Neural crest cell (in vitro differentiated cells): ENCODE results near the gene ABCB6. TPM values are rescaled to one million over a fixed set of nuclear protein-coding genes. Genes with fewer than 3 reads are reported as not detected.

Experiments used
- DNase-seq: peaks from one replicate; pipeline ENCODE4 v3.0.0; 2021; ENCODE audit warnings: low read depth, mixed read lengths, low spot score
- H3K27ac Mint-ChIP-seq: one replicate; pipeline ENCODE4 v1.8.0; 2021; ENCODE audit warnings: mild to moderate bottlenecking, mixed read lengths; ENCODE audit not compliant: unreplicated experiment
- H3K27me3 Mint-ChIP-seq: 2 replicates; pipeline ENCODE4 v1.8.0; 2021; ENCODE audit warnings: low read depth, mild to moderate bottlenecking, mixed read lengths
- H3K36me3 Mint-ChIP-seq: 2 replicates; pipeline ENCODE4 v1.8.0; 2021; ENCODE audit warnings: low read depth, mild to moderate bottlenecking, mixed read lengths
- H3K4me1 Mint-ChIP-seq: 2 replicates; pipeline ENCODE4 v1.8.0; 2021; ENCODE audit warnings: mixed read lengths
- H3K4me3 Mint-ChIP-seq: one replicate; pipeline ENCODE4 v1.8.0; 2021; ENCODE audit warnings: mild to moderate bottlenecking, mixed read lengths
- H3K9me3 Mint-ChIP-seq: 2 replicates; pipeline ENCODE4 v1.8.0; 2021; ENCODE audit warnings: mixed read lengths
- total RNA-seq: library from RNA; stranded (reverse); gene quantifications from 2 replicates; pipeline ENCODE4 v1.2.1, GENCODE V29; 2021
- TF ChIP-seq, protein P1 (sequence below): fragments of 200-600 bp; sonication (generic); conservative IDR thresholded peaks from 2 replicates; pipeline ENCODE4 v1.5.0; 2021; ENCODE audit warnings: antibody characterized with exemption, mild to moderate bottlenecking

The ABCB6 gene
- total RNA-seq, 1 donor from 2014 or later: 39.1 TPM

DNA sequence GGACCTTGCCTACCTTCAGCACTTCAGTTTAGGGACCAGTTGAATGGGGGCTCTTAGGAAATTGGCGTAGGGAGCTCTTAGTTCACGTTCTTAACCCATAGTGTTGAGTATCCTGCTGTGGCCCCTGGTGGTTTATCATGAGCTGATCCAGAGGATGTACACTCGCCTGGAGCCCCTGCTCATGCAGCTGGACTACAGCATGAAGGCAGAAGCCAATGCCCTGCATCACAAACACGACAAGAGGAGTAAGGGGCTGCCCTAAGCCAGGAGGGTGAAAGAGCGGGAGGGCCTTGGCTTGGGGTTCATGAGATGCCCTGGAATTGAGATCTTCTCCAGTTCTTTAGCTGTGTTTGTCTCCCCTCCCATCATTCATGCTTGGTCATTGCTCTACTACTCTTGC is 37.8 kb downstream of the ABCB6 start:
- DNase-seq: no peak
- Mint-ChIP-seq H3K4me1 (peaks cover 21% of the 10 kb centered on the region), H3K36me3 (peaks cover 6% of the 10 kb centered on the region), H3K27ac (no peak overlapping the region), H3K9me3 (no peaks in the 10 kb centered on the region), H3K4me3 (peak overlapping the region; percentile 89), H3K27me3 (no peaks in the 10 kb centered on the region)
- TF ChIP-seq, protein P1, sequence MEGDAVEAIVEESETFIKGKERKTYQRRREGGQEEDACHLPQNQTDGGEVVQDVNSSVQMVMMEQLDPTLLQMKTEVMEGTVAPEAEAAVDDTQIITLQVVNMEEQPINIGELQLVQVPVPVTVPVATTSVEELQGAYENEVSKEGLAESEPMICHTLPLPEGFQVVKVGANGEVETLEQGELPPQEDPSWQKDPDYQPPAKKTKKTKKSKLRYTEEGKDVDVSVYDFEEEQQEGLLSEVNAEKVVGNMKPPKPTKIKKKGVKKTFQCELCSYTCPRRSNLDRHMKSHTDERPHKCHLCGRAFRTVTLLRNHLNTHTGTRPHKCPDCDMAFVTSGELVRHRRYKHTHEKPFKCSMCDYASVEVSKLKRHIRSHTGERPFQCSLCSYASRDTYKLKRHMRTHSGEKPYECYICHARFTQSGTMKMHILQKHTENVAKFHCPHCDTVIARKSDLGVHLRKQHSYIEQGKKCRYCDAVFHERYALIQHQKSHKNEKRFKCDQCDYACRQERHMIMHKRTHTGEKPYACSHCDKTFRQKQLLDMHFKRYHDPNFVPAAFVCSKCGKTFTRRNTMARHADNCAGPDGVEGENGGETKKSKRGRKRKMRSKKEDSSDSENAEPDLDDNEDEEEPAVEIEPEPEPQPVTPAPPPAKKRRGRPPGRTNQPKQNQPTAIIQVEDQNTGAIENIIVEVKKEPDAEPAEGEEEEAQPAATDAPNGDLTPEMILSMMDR: no peak

DNA sequence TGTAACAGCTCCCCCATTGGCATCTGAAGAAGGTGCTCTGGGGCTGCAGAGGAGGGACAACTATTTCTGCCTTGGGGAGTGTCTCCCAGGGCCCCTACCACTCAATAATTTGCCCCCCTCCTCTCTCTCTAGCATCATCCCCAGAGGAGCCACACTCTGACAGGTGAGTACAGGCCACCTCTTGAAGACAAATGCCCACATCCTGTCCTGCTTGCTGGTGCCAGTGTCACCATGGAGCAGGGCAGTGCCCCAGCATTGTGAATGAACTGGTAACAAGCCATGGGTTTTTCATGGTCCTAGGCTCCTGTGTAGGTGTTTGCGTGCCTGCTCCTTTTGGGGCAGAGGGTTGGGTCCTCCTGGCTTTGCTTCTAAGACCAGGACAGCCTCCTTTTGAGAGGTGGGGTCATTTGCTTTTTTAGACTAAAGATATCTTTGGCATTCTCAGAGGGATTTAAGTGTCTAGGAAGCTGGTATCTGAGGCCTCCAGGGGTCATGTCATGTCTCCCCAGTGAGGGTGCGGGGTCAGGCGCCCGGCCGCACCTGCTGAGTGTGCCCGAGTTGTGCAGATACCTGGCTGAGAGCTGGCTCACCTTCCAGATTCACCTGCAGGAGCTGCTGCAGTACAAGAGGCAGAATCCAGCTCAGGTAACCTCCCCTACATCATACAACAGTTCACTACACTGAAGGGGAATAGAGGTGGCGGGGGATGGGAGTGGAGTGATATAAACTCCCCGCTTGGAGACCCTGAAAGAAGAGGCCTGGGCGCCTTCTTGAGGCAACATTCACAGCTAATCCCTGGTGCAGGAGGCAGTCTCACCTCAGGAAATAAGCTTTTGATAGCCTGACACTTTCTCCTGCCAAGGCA is 38.9 kb downstream of the ABCB6 start:
- Mint-ChIP-seq H3K9me3 (no peaks in the 10 kb centered on the region), H3K36me3 (peaks cover 6% of the 10 kb centered on the region), H3K27me3 (no peaks in the 10 kb centered on the region), H3K4me3 (peak overlapping the region; percentile 89), H3K4me1 (peaks cover 27% of the 10 kb centered on the region), H3K27ac (no peak overlapping the region)
- DNase-seq: no peak
- TF ChIP-seq, protein P1: no peak

DNA sequence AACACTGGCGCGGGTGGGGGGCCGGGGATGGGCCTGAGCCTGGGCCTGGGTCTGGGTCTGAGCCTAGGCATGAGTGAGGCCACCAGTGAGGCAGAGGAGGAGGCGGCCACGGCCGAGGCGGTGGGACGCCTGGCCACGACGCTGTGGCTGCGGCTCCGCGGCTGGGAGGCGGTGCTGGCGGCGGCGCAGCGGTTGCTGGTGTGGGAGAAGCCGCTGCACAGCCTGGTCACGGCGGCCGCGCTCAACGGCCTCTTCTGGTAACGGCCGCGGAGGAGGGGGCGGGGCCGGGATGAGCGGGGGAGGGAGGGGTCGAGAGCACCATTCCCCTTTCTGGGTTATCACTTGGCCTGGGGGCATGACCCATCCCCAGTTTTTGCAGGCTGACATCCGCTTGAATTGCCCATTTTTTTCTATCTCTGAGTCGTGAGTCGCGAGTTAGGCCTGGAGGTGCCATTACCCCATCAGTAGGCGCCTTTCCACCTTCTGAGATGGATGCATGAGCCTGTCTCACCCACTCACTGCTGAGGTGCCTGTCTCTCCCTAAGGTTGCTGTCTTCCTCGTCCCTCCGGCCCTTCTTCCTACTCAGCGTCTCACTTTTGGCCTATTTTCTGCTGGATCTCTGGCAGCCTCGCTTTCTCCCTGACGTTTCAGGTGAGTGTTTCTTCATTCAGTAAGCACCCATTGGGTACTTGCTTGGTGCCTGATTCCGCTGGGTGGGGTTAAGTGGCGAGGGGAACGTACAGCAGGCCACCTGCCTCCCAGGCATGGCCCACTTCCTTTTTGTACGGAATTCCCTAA is 40.2 kb downstream of the ABCB6 start:
- no peaks in the 10 kb centered on the region for H3K9me3 Mint-ChIP-seq
- H3K4me1 Mint-ChIP-seq: peaks cover 27% of the 10 kb centered on the region
- TF ChIP-seq, protein P1: peak; percentile 9
- peaks cover 3% of the 10 kb centered on the region for H3K36me3 Mint-ChIP-seq
- H3K4me3 Mint-ChIP-seq: peak overlapping the region; percentile 89
- no peak for DNase-seq
- H3K27me3 Mint-ChIP-seq: no peaks in the 10 kb centered on the region
- peak overlapping the region; percentile 90 for H3K27ac Mint-ChIP-seq

DNA sequence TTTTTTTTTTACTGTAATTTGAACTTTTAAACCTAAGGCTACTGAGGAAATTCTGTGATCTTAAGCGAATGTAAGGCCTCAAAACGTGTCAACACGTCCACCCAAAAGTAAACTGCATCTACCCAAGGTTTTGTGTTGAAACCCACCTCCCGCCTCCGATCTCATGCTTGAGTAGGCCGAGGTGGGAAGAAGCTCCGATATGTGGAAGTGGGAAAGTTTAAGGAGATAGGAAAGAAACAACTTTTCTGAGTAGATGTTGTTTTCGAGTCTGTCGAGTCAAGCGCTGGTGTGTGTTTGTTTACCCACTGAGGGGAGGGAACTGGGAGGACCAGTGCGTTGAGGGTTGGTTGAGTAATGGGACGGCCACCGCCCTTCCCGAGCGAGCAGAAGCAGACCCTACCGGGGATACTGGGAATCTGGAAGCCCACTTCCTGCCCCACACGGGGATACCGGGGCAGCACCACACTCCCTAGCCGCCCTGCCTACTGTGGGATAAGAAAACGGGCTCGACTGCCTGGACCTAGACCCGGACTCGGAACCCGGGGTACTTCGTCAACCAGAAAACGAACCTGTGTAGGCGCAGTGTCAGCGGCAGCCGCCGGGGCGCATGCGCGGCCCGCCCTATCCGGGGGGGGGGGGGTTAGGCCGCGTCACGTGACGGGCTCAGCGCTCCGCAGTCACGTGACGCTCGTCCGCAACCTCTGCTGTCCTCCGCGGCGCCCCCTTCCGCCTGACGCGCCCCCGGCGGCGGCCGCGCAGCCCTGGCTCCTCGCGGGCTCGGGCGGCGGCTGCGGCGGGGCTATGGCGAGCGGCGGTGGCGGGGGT is 41.0 kb downstream of the ABCB6 start, which contains the start of gene RETREG2:
Gene RETREG2, plus strand, starts transcription at position 724 of the 825 bp plus-strand sequence. Its CDS starts 78 bp downstream, at position 802.
- TF ChIP-seq, protein P1: peak; percentile 46
- DNase-seq: peak; percentile 66
- H3K27me3 Mint-ChIP-seq: no peaks in the 10 kb centered on the region
- H3K27ac Mint-ChIP-seq: peak within 1 kb of the TSS; percentile 93
- H3K4me1 Mint-ChIP-seq: peaks cover 27% of the 10 kb centered on the region
- peak within 1 kb of the TSS; percentile 95 for H3K4me3 Mint-ChIP-seq
- H3K9me3 Mint-ChIP-seq: no peaks in the 10 kb centered on the region
- peaks cover under 1% of the 10 kb centered on the region for H3K36me3 Mint-ChIP-seq
